ENCODE measurements around the gene DNAH2.

DNA sequence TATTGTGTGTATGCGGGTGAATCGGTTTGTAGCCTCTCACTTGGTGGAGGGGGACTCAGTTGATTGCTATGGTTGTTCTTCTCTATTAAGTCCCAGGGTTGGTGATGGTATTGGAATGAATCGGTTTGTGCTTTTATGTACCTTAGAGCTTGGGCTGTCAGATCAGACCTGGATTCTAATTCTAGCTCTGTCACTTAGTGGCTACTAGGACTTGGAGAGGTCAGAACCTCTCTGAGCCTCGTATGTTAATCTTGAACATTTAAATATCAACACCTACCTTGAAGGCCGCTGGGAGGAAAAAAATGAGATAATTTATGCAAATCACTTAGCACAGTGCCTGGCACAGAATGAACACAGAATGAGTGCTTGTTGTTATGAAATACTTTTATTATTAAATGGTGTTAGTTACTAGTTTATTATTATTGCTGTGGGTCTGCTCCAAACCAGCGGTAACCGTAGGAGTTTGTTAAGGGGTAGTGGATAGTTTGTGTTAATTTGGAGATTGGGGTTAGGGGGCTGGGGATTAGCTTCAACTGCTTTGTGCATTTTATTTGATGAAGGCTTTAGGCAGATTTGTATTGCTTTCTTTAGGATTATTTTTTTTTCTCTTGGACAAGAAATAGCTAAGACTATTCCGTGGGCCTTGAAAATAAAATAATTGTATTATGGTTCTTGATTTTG is 120.0 kb downstream of the DNAH2 start:
- TF ChIP-seq CTCF (IDR thresholded peaks at IDR 0.05; ENCODE audit: insufficient read depth, low read length, poor library complexity, severe bottlenecking) (no peak), EZH2phosphoT487 (conservative IDR thresholded peaks at IDR 0.05; ENCODE audit: low read length) (no peak)

Measured in SU-DHL-6 (cell line).